ENCODE data around the gene PRIM2. TPM values are rescaled to one million over a fixed set of nuclear protein-coding genes. Genes with fewer than 3 reads are reported as not detected.
"Not testable (repeated sequence)": the region's sequence is repeated elsewhere in the genome, so short reads cannot be mapped to it uniquely, and the experiment has no call there.

PRIM2 gene
- total and polyA plus RNA-seq, 11 donors, result 1.6 to 5.4 (median 4.4) TPM

DNA sequence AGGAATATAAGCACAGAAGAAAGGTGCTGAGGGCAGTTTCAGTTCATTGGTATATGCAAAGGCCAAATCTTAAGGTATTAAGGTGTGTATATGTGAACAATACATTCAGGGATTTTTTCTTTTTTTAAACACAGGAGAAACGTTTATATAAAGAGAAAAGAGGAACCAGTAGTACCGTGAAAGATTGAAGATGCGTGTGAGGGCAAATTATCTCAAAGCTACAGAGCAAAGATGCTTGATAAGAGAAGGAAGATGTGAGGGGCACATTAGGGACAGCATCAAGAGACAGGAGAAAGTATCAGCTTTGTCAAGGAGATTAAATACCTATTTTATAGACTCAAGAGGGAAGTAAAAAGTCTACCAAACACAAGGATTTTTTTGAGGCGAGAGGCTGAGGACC, 165.0 kb downstream of the PRIM2 start:
- 85 to 91% (median 87%) methylated on average over 4 of the region's 4 CpGs for WGBS, 4 donors
- H3K4me1 ChIP-seq; H3K27me3 ChIP-seq; DNase-seq; H3K27ac ChIP-seq; intact Hi-C loops (cut with DNase I); H3K4me3 ChIP-seq; H3K9me3 ChIP-seq; ATAC-seq; H3K36me3 ChIP-seq: not testable (repeated sequence)

DNA sequence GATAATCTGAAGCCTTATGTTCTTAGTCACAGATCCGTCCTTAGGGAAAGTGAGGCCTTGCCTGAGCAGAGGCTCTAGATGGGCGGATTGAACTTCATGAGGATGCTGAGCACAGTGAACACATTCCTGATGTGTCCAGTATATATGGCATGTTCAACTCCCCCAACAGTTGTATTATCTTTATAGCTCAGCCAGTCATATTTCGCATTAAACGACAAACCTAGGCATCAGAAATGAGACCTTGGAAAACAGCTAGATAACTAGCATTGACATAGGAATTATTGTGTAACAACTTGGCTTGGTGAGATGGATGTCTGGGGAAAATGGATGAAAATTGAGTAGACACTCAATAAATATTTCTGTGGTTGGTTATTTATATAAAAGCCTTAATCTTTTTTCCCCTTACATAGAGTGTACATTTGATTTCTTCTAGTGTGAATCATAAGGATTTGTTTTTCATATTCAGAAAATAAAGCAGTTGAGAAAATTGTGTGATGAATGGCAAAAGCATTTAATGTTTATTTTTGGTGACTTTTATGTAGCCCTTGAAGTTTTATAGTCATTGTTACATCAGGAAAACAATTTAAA, 169.2 kb downstream of the PRIM2 start:
- not testable (repeated sequence) for ATAC-seq, H3K9me3 ChIP-seq

DNA sequence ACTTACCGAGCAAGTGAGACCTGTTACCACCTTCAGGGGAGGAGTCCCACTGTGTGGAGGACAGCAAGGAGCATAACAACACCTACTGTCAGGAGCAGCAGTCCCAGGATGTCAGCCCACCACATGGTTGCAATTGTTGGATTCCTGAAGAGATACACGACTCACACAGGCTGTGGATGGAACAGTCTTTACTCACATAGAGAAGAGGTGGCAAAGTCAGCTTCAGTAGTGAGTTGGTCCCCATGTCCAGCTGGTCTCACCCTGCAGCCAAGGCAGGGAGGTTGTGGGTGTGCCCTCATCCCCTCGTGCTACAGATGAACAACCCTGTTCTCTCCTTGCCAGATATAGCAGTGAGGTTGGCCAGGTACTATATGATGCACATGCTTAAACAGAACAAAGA, 171.1 kb downstream of the PRIM2 start:
- H3K9me3 ChIP-seq; H3K36me3 ChIP-seq; ATAC-seq; H3K27me3 ChIP-seq; intact Hi-C loops (cut with DNase I); H3K4me1 ChIP-seq; DNase-seq; H3K4me3 ChIP-seq; H3K27ac ChIP-seq: not testable (repeated sequence)
- 73 to 91% (median 81%) methylated on average over 2 to 3 of the region's 3 CpGs for WGBS, 4 donors

More for the DNA sequence above, 169.2 kb downstream of the PRIM2 start:
- H3K27ac ChIP-seq; DNase-seq; H3K36me3 ChIP-seq; H3K4me1 ChIP-seq; intact Hi-C loops (cut with DNase I); H3K27me3 ChIP-seq; H3K4me3 ChIP-seq: not testable (repeated sequence)
- 84 to 97% (median 89%) methylated on average over 4 of the region's 4 CpGs for WGBS, 4 donors

DNA sequence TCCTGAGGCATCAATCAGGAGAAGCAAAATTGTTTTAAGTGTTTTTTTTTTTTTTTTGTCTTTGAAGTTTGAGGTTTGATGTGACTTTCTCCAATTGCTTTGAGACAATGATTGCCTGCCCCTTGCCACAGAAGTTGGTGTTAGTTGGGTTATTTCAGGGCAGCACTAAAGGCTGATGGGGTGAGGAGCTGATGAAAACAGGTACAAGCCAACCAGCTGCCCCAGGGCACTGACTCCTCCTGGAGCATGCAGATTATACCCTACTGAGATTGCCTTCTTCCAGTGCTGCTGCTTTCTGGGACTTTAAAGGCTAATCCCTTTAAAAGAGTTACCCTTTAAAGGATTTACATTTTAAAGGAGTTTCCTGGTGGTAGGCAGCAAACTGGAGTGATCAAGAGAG, 172.5 kb downstream of the PRIM2 start:
- H3K4me3 ChIP-seq; DNase-seq; H3K9me3 ChIP-seq; H3K27me3 ChIP-seq; intact Hi-C loops (cut with DNase I); H3K4me1 ChIP-seq; ATAC-seq; H3K27ac ChIP-seq; H3K36me3 ChIP-seq: not testable (repeated sequence)

DNA sequence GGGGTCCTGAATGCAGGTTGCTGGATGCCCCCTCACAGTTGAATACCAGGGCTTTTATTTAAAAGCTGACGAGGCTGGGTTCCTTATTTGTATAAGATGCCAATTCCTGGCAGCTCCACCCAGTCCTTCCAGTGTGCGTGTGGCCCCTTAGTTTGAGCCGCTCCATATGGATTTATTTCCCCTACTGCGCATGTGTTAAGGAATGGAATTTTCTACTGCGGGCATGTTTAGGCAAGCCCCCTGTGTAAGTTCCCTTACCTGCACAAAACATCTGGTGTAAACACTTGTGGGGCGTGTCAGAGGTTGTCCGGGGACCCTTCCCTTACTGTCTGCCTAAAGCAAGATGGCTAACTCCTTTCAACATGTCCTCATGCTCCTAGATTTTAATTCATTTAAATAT, 174.4 kb downstream of the PRIM2 start:
- H3K9me3 ChIP-seq; H3K4me3 ChIP-seq; intact Hi-C loops (cut with DNase I); H3K27ac ChIP-seq; H3K36me3 ChIP-seq; DNase-seq; ATAC-seq; H3K27me3 ChIP-seq; H3K4me1 ChIP-seq: not testable (repeated sequence)
- WGBS, 4 donors, result 88 to 98% (median 97%) methylated on average over 7 of the region's 7 CpGs

DNA sequence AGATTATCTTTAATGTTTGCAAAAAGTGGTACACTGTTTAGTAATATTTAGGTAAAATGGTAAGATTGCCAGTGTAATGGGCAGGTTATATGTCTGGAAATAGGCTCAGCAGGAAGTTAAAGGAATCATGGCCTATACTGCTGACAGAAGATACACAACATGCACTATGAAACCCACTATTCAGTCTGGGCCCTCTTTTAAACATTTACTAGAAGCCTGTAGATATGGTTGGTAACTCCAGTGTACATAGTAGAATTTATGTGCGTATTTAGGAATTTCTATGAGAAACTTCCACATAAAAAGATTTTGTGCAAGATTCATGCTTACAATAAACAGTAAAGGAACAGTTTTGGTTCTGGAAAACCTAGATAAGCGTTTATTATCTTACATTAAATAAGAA, 178.8 kb downstream of the PRIM2 start:
- H3K4me1 ChIP-seq; H3K4me3 ChIP-seq; H3K27me3 ChIP-seq; DNase-seq; ATAC-seq; H3K36me3 ChIP-seq; H3K27ac ChIP-seq; intact Hi-C loops (cut with DNase I); H3K9me3 ChIP-seq: not testable (repeated sequence)
- 95 to 96% (median 96%) methylated on average over 2 of the region's 2 CpGs for WGBS, 4 donors

DNA sequence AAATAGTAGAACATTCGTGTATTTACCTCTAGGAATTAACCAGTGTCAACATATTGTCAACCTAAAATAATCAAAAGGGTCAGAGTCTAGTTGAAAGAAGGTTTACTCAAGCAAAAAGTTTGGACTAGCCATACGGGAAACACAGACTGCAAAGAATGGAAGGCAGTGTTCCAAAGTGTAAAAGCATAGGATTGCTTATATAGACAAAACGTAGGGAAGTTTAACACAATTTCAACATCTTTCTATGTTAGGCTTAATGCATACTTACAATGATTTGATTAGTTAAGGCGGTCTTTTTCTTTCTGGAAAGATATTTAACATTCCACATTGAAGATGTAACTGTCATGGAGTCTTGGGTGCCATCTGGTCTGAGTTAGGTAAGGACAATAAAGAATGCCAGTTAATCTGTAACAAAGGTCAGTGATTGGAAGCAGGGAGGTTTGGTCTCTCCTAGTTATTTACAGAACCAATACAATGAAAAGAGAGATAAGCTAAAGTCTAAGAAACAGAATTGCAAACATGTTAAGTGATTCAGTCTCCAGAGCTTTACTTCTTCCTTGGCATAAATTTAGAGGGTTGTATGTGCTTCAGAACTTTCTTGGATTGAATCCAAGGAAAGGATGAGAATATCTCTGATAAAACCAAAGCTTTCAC, 183.1 kb downstream of the PRIM2 start:
- H3K4me1 ChIP-seq; ATAC-seq; DNase-seq; H3K27me3 ChIP-seq; intact Hi-C loops (cut with DNase I); H3K27ac ChIP-seq; H3K4me3 ChIP-seq; H3K36me3 ChIP-seq; H3K9me3 ChIP-seq: not testable (repeated sequence)
- 74 to 84% (median 79%) methylated on average over 4 of the region's 4 CpGs for whole genome bisulfite sequencing, 4 donors

DNA sequence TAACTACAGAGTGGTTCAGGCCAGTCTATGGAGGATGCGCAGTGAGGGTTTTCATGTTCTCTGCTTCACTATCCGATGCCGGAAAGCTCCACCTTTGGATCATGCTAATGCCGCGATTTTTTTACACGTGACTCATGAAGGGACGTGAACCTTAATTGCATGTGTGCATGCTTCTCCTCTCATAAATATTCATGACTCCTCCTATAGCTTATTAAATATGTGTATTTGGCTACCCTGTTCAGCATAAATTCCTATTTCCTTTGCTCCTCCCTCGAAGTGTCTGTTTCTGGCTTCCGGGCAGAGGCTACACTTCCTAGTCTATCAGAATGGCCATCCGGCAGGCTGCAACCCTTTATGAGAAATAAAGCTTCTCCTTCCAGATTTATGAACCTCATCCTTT, 185.0 kb downstream of the PRIM2 start:
- H3K36me3 ChIP-seq; H3K27me3 ChIP-seq; ATAC-seq; DNase-seq; H3K27ac ChIP-seq; H3K4me1 ChIP-seq; H3K9me3 ChIP-seq; H3K4me3 ChIP-seq; intact Hi-C loops (cut with DNase I): not testable (repeated sequence)
- WGBS, 4 donors, result 96 to 99% (median 98%) methylated on average over 10 of the region's 10 CpGs

DNA sequence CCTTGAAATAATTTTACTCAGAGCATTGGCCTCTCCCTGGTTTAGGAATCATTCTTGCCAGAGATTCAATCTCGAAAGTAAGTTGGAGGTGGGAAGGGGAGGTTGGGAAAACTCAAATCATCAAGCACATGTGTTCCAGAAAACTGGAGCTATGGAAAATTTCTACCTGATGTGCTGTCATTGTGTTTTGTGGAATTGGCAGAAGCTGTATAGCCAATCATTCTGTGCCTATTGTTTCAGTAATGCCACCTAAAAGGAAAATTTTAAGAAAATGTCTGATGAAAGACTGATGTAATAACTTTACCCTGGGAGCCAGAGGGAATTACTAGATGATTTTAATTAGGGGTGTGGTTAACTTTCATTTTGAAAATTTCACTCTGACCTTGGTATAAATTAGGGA, 187.8 kb downstream of the PRIM2 start:
- H3K36me3 ChIP-seq; H3K4me1 ChIP-seq; DNase-seq; intact Hi-C loops (cut with DNase I); H3K27me3 ChIP-seq; H3K27ac ChIP-seq; ATAC-seq; H3K4me3 ChIP-seq; H3K9me3 ChIP-seq: not testable (repeated sequence)
- 51 to 71% (median 62%) methylated on average over 1 of the region's 1 CpG for WGBS, 4 donors

DNA sequence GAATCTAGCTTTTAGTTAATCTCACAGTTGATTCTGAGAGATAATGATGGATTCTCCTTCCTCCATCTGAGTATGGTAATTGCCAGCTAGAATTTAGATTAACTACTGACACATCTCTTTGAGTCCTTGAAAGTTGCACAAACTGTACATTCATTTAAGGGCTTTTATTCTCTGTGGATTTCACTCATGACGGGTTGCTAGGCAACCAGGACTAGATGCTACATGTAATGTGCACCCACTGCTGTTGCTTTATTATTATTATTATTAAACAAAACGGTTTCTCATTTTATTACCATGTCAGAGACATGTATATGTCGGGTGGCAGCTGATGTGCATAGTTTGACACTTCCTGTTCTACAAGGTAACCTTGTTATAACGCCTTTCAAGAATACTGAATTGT, 193.0 kb downstream of the PRIM2 start:
- H3K9me3 ChIP-seq; H3K27ac ChIP-seq; H3K4me3 ChIP-seq; DNase-seq; intact Hi-C loops (cut with DNase I); H3K36me3 ChIP-seq; ATAC-seq; H3K27me3 ChIP-seq; H3K4me1 ChIP-seq: not testable (repeated sequence)
- 91 to 95% (median 94%) methylated on average over 4 of the region's 4 CpGs for WGBS, 4 donors

DNA sequence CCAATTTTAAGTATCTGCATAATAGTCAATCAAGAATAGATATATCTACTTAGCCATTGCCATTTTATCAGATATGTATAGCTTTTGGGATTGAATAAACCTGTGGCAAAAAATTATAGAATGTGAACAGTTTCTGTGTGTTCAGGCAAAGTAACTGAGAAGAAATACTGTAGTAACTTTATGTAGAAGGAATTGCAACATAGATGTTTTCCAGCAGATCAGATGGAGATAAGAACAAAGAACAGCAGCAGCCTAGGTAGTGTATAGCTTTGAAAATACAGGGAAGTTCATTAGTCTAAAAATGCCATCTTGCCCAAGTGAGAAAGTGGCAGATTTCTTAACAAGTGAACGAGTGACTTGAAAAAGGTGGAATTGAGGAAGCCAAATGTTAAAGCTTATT, 197.7 kb downstream of the PRIM2 start:
- H3K36me3 ChIP-seq; H3K9me3 ChIP-seq; DNase-seq; H3K4me3 ChIP-seq; H3K27me3 ChIP-seq; H3K27ac ChIP-seq; intact Hi-C loops (cut with DNase I); H3K4me1 ChIP-seq; ATAC-seq: not testable (repeated sequence)
- 90 to 97% (median 91%) methylated on average over 1 of the region's 1 CpG for WGBS, 4 donors
